ENCODE results near the gene CCDC88B. TPM values are rescaled to one million over a fixed set of nuclear protein-coding genes. Genes with fewer than 3 reads are reported as not detected.

Gene CCDC88B
- total RNA-seq, 2 experiments from 2014 or later: 58.4 to 71.3 TPM

- Mint-ChIP-seq H3K9me3 (ENCODE audit: low read depth) (peaks cover 4% of the 10 kb centered on the region), H3K4me3 (no peak overlapping the region), H3K27ac (no peak overlapping the region), H3K27me3 (no peaks in the 10 kb centered on the region), H3K4me1 (peaks cover 2% of the 10 kb centered on the region), H3K36me3 (ENCODE audit: low read depth) (no peaks in the 10 kb centered on the region)
- intact Hi-C loops (cut with DNase I, micrococcal nuclease): no loop called here
- CTCF ChIA-PET: interaction anchor here (0.6 kb wide), 1 partner anchor 25 kb away, joined by 3 read pairs; no protein-coding TSS in a partner anchor
- ATAC-seq (no peak), DNase-seq (no peak)
- POLR2A ChIA-PET: no interaction called here
Observed at GRCh38 chr11:64387916-64388315, 47.9 kb downstream of the CCDC88B start.

GRCh38 chr11:64388894-64389293, 48.9 kb downstream of the CCDC88B start:
- no peak overlapping the region for H3K27ac Mint-ChIP-seq
- ATAC-seq (no peak), DNase-seq (no peak)
- H3K4me3 Mint-ChIP-seq: no peak overlapping the region
- CTCF ChIA-PET: interaction anchor here (1.2 kb wide), 1 partner anchor 60 kb away, joined by 5 read pairs; no protein-coding TSS in a partner anchor
- H3K4me1 Mint-ChIP-seq: peaks cover 2% of the 10 kb centered on the region
- POLR2A ChIA-PET: no interaction called here
- no peaks in the 10 kb centered on the region for H3K27me3 Mint-ChIP-seq
- H3K36me3 Mint-ChIP-seq (ENCODE audit: low read depth): no peaks in the 10 kb centered on the region
- intact Hi-C loops (cut with DNase I, micrococcal nuclease): no loop called here
- H3K9me3 Mint-ChIP-seq (ENCODE audit: low read depth): peaks cover 4% of the 10 kb centered on the region

DNA sequence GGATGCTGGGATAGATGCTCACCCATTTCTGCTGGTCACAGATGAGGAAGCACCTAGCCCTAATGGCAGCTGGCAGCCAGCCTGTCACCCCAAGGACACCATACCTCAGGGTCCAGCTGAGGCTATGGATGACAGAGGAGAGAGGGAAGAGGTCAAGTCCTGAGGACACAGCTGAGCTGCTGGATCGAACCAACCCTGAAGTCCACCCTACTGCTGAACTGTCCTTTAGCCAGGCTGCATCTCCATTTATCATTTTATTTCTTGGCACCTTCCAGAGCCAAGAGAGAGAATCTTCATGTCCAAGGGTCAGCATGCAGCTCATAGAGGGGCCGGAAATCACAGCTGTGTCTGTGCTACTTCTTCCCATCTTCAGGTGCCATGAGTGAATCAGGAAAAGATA, 49.8 kb downstream of the CCDC88B start:
- ChIA-PET CTCF (interaction anchor here (1.2 kb wide), 1 partner anchor 59 kb away, joined by 5 read pairs; no protein-coding TSS in a partner anchor), POLR2A (no interaction called here)
- H3K27ac Mint-ChIP-seq: no peak overlapping the region
- intact Hi-C loops (cut with DNase I, micrococcal nuclease): no loop called here
- peaks cover 4% of the 10 kb centered on the region for H3K9me3 Mint-ChIP-seq (ENCODE audit: low read depth)
- peaks cover 2% of the 10 kb centered on the region for H3K4me1 Mint-ChIP-seq
- H3K27me3 Mint-ChIP-seq: no peaks in the 10 kb centered on the region
- no peaks in the 10 kb centered on the region for H3K36me3 Mint-ChIP-seq (ENCODE audit: low read depth)
- no peak for DNase-seq
- H3K4me3 Mint-ChIP-seq: no peak overlapping the region
- ATAC-seq: no peak

DNA sequence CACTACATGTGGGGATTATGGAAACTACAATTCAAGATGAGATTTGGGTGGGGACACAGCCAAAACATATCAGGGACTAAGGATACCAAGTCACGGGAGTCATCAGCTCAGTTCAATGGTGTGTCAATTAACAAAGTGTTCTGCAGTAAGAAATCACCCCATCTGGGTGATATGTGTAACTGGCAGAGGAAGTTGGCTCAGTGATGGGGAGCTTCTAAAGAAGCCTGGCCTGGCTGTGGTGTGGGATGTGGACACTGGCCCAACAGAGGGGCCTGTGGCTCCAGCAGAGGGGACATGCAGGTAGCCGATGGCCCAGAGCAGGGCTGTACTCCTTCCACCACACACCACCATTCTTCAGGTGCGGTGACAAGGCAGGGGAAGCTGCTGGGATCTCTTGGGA, 50.6 kb downstream of the CCDC88B start:
- DNase-seq: no peak
- no peaks in the 10 kb centered on the region for H3K36me3 Mint-ChIP-seq (ENCODE audit: low read depth)
- intact Hi-C loops (cut with DNase I, micrococcal nuclease): no loop called here
- CTCF ChIA-PET: interaction anchor here (0.6 kb wide), 1 partner anchor 53 kb away, joined by 4 read pairs; no protein-coding TSS in a partner anchor
- no peak overlapping the region for H3K27ac Mint-ChIP-seq
- no peak for ATAC-seq
- H3K27me3 Mint-ChIP-seq: no peaks in the 10 kb centered on the region
- H3K4me3 Mint-ChIP-seq: no peak overlapping the region
- peaks cover 2% of the 10 kb centered on the region for H3K4me1 Mint-ChIP-seq
- POLR2A ChIA-PET: no interaction called here
- H3K9me3 Mint-ChIP-seq (ENCODE audit: low read depth): peaks cover 4% of the 10 kb centered on the region

DNA sequence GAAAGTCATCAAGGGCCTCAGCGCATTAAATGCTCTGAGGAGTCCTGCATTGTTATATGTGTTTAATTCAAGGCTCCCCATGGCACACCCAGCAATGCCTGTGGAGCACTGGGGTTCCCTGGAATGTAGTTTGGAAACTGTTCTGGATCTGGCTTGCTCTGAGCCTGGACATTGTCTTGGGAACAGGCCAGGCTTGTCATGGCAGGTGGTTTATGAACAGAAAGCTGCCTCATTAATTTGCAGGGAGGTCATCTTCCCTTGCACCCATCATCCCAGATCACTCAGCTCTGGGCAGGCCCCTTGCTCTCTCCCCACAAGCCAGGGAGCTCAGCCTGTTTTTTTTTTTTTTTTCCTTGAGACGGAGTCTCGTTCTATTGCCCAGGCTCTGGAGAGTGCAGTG, 51.8 kb downstream of the CCDC88B start:
- DNase-seq (no peak), ATAC-seq (no peak)
- H3K27me3 Mint-ChIP-seq: no peaks in the 10 kb centered on the region
- peaks cover 4% of the 10 kb centered on the region for H3K9me3 Mint-ChIP-seq (ENCODE audit: low read depth)
- intact Hi-C loops (cut with DNase I, micrococcal nuclease): no loop called here
- H3K27ac Mint-ChIP-seq: no peak overlapping the region
- ChIA-PET CTCF (no interaction called here), POLR2A (no interaction called here)
- H3K4me3 Mint-ChIP-seq: no peak overlapping the region
- H3K4me1 Mint-ChIP-seq: no peaks in the 10 kb centered on the region
- no peaks in the 10 kb centered on the region for H3K36me3 Mint-ChIP-seq (ENCODE audit: low read depth)

DNA sequence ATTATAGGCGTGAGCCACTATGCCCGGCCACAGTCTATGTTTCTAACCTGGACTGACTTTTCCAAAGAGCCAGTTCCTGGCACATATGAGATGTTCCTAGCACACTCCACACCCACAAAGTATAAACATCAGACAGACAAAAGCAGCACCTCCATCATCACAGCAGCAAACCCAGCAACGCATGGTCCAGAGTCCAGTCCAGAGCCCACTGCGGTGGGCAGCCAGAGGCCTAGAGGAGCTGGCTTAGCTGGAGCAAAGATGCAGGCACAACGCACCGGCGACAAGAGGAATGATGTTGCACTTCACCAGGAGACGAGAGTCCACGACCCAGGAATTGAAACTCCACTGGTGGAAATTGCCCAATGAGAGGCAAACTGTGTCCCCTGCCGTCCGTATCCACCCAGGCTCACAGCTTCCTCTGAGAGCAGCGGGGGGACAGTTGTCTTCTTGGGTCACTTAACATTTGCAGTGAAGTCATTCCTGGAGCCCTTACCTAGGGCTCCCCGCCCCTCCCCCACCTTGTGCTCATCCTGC, 55.6 kb downstream of the CCDC88B start:
- DNase-seq (no peak), ATAC-seq (no peak)
- Mint-ChIP-seq H3K27ac (no peak overlapping the region), H3K9me3 (ENCODE audit: low read depth) (no peaks in the 10 kb centered on the region), H3K36me3 (ENCODE audit: low read depth) (no peaks in the 10 kb centered on the region), H3K27me3 (peaks cover 2% of the 10 kb centered on the region), H3K4me3 (no peak overlapping the region), H3K4me1 (no peaks in the 10 kb centered on the region)
- ChIA-PET CTCF (interaction anchor here (0.6 to 0.7 kb wide), 2 partner anchors 84 to 319 kb away, joined by 3 read pairs; no protein-coding TSS in a partner anchor), POLR2A (no interaction called here)
- intact Hi-C loops (cut with DNase I, micrococcal nuclease): no loop called here

DNA sequence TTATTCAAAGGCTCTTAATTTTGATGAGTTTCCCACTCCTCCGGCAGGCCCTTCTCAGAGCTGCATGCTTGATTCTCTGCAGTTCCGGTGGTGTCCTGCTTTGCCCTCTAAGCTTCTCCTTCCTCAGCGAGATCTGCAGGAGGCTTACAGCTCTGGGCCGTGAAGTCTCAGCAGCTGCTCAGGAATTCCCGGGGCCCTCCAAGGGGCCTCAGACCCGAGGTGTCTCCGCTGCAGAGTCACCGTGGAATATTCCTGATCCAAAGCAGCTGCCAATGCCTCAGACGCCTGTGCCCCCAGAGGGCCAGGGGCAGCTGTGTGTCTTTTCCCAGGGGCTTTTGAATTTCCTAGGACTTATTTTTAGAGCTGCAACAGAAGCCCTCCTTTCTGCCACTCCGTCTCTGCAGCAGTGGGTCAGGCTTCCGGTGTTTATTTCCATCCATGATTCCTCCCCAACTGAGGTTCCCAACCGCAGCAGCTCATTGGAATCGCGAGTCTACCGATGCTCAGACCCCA, 56.1 kb downstream of the CCDC88B start:
- ATAC-seq (no peak), DNase-seq (no peak)
- CTCF ChIA-PET: interaction anchor here (0.7 kb wide), 1 partner anchor 319 kb away, joined by 3 read pairs; no protein-coding TSS in a partner anchor
- Mint-ChIP-seq H3K9me3 (ENCODE audit: low read depth) (no peaks in the 10 kb centered on the region), H3K27ac (no peak overlapping the region), H3K4me3 (no peak overlapping the region), H3K27me3 (peaks cover 2% of the 10 kb centered on the region), H3K4me1 (no peaks in the 10 kb centered on the region), H3K36me3 (ENCODE audit: low read depth) (no peaks in the 10 kb centered on the region)
- POLR2A ChIA-PET: no interaction called here
- intact Hi-C loops (cut with DNase I, micrococcal nuclease): no loop called here

DNA sequence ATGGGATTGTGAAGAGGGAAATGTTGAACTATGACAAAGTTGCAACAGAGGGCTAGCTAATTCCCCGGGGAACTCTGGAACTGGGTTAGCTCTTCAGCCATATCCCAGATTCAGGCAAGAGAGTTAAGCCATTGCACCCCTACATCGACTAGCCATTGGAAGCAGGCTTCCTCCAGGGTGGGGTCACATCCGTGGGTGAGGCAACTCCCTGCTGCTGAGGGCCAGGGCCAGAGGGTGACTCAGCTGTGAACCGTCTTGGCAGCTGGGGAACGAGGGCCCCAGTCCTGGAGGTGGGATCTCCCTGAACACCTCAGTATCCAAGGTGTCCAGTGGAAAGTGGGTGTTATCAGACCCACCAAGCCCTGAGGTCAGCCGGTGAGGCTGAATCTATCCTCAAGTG, 60.1 kb downstream of the CCDC88B start:
- Mint-ChIP-seq H3K27me3 (peaks cover 2% of the 10 kb centered on the region), H3K36me3 (ENCODE audit: low read depth) (no peaks in the 10 kb centered on the region), H3K9me3 (ENCODE audit: low read depth) (peaks cover 2% of the 10 kb centered on the region), H3K27ac (no peak overlapping the region), H3K4me1 (no peaks in the 10 kb centered on the region), H3K4me3 (no peak overlapping the region)
- DNase-seq (no peak), ATAC-seq (no peak)
- POLR2A ChIA-PET: no interaction called here
- intact Hi-C loops (cut with DNase I, micrococcal nuclease): no loop called here
- CTCF ChIA-PET: interaction anchor here (0.9 kb wide), 1 partner anchor 45 kb away, joined by 3 read pairs; no protein-coding TSS in a partner anchor

GRCh38 chr11:64400667-64401066, 60.7 kb downstream of the CCDC88B start:
- no peaks in the 10 kb centered on the region for H3K4me1 Mint-ChIP-seq
- no peak overlapping the region for H3K27ac Mint-ChIP-seq
- peaks cover 2% of the 10 kb centered on the region for H3K27me3 Mint-ChIP-seq
- POLR2A ChIA-PET: interaction anchor here (0.6 kb wide), 1 partner anchor 299 kb away, joined by 3 read pairs; no protein-coding TSS in a partner anchor
- ATAC-seq: no peak
- peaks cover 2% of the 10 kb centered on the region for H3K9me3 Mint-ChIP-seq (ENCODE audit: low read depth)
- CTCF ChIA-PET: no interaction called here
- no peak for DNase-seq
- intact Hi-C loops (cut with DNase I, micrococcal nuclease): no loop called here
- H3K36me3 Mint-ChIP-seq (ENCODE audit: low read depth): no peaks in the 10 kb centered on the region
- no peak overlapping the region for H3K4me3 Mint-ChIP-seq

DNA sequence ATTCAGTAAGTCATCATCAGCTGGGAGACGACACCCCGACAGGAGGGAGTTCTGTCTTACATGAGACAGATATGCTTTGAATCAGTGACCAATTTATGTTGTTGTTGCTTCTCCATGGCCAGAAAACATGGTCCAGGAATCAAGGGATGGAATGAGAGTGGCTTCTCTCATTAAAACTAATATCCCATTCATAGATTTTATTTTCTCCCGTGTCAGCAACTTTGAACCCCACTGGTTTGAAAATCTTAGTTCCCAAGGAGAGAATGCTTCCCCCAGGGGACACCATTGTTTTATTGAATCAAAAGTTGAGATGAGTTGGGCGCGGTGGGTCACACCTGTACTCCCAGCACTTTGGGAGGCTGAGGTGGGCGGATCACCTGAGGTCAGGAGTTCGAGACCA, 61.8 kb downstream of the CCDC88B start:
- CTCF ChIA-PET: no interaction called here
- intact Hi-C loops (cut with DNase I, micrococcal nuclease): no loop called here
- H3K36me3 Mint-ChIP-seq (ENCODE audit: low read depth): no peaks in the 10 kb centered on the region
- H3K4me1 Mint-ChIP-seq: no peaks in the 10 kb centered on the region
- no peak overlapping the region for H3K27ac Mint-ChIP-seq
- peaks cover 2% of the 10 kb centered on the region for H3K27me3 Mint-ChIP-seq
- ATAC-seq (no peak), DNase-seq (no peak)
- H3K4me3 Mint-ChIP-seq: no peak overlapping the region
- peaks cover 2% of the 10 kb centered on the region for H3K9me3 Mint-ChIP-seq (ENCODE audit: low read depth)
- POLR2A ChIA-PET: no interaction called here

GRCh38 chr11:64403106-64403505, 63.1 kb downstream of the CCDC88B start:
- intact Hi-C loops (cut with DNase I, micrococcal nuclease): no loop called here

GRCh38 chr11:64406221-64406946, 66.4 kb downstream of the CCDC88B start:
- ATAC-seq (no peak), DNase-seq (no peak)
- H3K36me3 Mint-ChIP-seq (ENCODE audit: low read depth): no peaks in the 10 kb centered on the region
- no peak overlapping the region for H3K27ac Mint-ChIP-seq
- POLR2A ChIA-PET: no interaction called here
- peaks cover 2% of the 10 kb centered on the region for H3K9me3 Mint-ChIP-seq (ENCODE audit: low read depth)
- no peaks in the 10 kb centered on the region for H3K4me1 Mint-ChIP-seq
- H3K27me3 Mint-ChIP-seq: no peaks in the 10 kb centered on the region
- CTCF ChIA-PET: interaction anchor here (0.7 kb wide), 1 partner anchor 84 kb away, joined by 3 read pairs; no protein-coding TSS in a partner anchor
- H3K4me3 Mint-ChIP-seq: no peak overlapping the region
- intact Hi-C loops (cut with DNase I, micrococcal nuclease): no loop called here

More at GRCh38 chr11:64403106-64403505, 63.1 kb downstream of the CCDC88B start:
- Mint-ChIP-seq H3K4me3 (no peak overlapping the region), H3K36me3 (ENCODE audit: low read depth) (no peaks in the 10 kb centered on the region), H3K27ac (no peak overlapping the region), H3K27me3 (no peaks in the 10 kb centered on the region), H3K9me3 (ENCODE audit: low read depth) (peaks cover 2% of the 10 kb centered on the region), H3K4me1 (no peaks in the 10 kb centered on the region)
- no peak for DNase-seq
- ChIA-PET POLR2A (no interaction called here), CTCF (no interaction called here)
- no peak for ATAC-seq
